Naive thymus-derived CD8-positive, alpha-beta T cell (primary cell): ENCODE measurements around the gene SLC2A1. TPM values are rescaled to one million over a fixed set of nuclear protein-coding genes. Genes with fewer than 3 reads are reported as not detected.
"Not testable (repeated sequence)": the region's sequence is repeated elsewhere in the genome, so short reads cannot be mapped to it uniquely, and the experiment has no call there.

Experiments
- ATAC-seq, 2 donors: fragments of 150-1000 bp; cut with Tn5 transposase in 1 of 2; sonication (Bioruptor Pico), chemical (Tn5 transposase) in 1 of 2; 1 replicate in 1 of 2; 2 replicates in 1 of 2; pipeline ENCODE4 v1.10.0; 2021; ENCODE audit warnings: mild to moderate bottlenecking in 2 of 2, moderate library complexity in 2 of 2
- POLR2A ChIA-PET: fragments of 350-600 bp; sonication (Branson Sonifier 250); formaldehyde crosslinking; loops from one replicate; lab custom pipeline; 2021; ENCODE audit warnings: antibody characterized with exemption; lab: Charles Lee
- DNase-seq, 10 donors: peaks; one replicate each; pipeline versions ENCODE4 v3.0.0 to v3.0.0-alpha.2; 2020 to 2022
- H3K27ac Mint-ChIP-seq, 10 donors: one replicate each; pipeline ENCODE4 v1.8.0; 2020 to 2022; ENCODE audit warnings: mild to moderate bottlenecking in 10 of 10, mixed read lengths in 10 of 10, moderate library complexity in 4 of 10, inconsistent platforms in 1 of 10
- H3K27me3 Mint-ChIP-seq, 5 donors: one replicate each; pipeline ENCODE4 v1.8.0; 2021 to 2022; ENCODE audit warnings: mixed read lengths in 5 of 5
- H3K36me3 Mint-ChIP-seq, 3 donors: one replicate each; pipeline ENCODE4 v1.8.0; 2020 to 2022; ENCODE audit warnings: mixed read lengths in 3 of 3, mild to moderate bottlenecking in 2 of 3, inconsistent platforms in 1 of 3
- H3K4me1 Mint-ChIP-seq, 4 donors: one replicate each; pipeline ENCODE4 v1.8.0; 2021 to 2022; ENCODE audit warnings: mixed read lengths in 4 of 4
- H3K4me3 Mint-ChIP-seq, 10 donors: one replicate each; pipeline ENCODE4 v1.8.0; 2020 to 2022; ENCODE audit warnings: mild to moderate bottlenecking in 10 of 10, mixed read lengths in 10 of 10, moderate library complexity in 6 of 10, inconsistent platforms in 1 of 10
- H3K9me3 Mint-ChIP-seq, 9 donors: one replicate each; pipeline ENCODE4 v1.8.0; 2020 to 2022; ENCODE audit warnings: mixed read lengths in 9 of 9, mild to moderate bottlenecking in 3 of 9, inconsistent platforms in 1 of 9, moderate library complexity in 1 of 9
- polyA plus RNA-seq, 3 donors: library from polyadenylated mRNA; unstranded; fragments of 300-500 nt; fragmentation: Illumina TruSeq; gene quantifications; one replicate each; pipeline ENCODE4 v1.2.3, GENCODE V29; 2021
- total RNA-seq, 8 experiments: library from RNA in 2 of 8; stranded (reverse) in 2 of 8; gene quantifications; one replicate each; pipeline ENCODE4 v1.2.3 and lab custom pipeline; 2021 to 2026

Gene SLC2A1
- total and polyA plus RNA-seq, 5 experiments from 2014 or later: 17.7 to 57.3 (median 22.8) TPM

DNA sequence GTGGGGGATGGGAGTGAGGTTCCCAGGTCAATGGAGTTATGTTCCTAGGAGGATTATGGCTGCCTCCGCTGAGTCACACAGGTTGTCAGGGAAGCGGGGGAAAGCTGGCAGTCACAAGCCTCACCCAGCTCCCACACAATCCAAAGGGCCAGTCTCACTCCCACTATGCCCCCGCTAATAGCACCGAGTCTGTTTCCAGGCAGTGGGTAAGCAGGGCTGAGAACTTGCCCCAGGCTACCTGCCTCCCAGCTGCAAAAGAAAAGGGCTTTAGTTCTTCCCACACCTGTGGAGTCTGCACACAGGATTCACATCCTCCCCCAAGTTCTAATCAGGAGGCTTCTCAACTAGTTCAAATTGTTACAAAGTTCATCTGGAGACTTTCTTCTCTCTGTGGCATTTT, 58.7 kb downstream of the SLC2A1 start:
- DNase-seq, H3K4me3 Mint-ChIP-seq, POLR2A ChIA-PET, H3K4me1 Mint-ChIP-seq, ATAC-seq, H3K27ac Mint-ChIP-seq: not testable (repeated sequence)
- peaks cover 6 to 25% (median 6%) of the 10 kb centered on the region in 5 donors for H3K27me3 Mint-ChIP-seq
- H3K9me3 Mint-ChIP-seq: peaks cover 0 to 27% (median 15%) of the 10 kb centered on the region in 9 donors
- H3K36me3 Mint-ChIP-seq: peaks cover 0 to 15% (median 15%) of the 10 kb centered on the region in 3 donors

DNA sequence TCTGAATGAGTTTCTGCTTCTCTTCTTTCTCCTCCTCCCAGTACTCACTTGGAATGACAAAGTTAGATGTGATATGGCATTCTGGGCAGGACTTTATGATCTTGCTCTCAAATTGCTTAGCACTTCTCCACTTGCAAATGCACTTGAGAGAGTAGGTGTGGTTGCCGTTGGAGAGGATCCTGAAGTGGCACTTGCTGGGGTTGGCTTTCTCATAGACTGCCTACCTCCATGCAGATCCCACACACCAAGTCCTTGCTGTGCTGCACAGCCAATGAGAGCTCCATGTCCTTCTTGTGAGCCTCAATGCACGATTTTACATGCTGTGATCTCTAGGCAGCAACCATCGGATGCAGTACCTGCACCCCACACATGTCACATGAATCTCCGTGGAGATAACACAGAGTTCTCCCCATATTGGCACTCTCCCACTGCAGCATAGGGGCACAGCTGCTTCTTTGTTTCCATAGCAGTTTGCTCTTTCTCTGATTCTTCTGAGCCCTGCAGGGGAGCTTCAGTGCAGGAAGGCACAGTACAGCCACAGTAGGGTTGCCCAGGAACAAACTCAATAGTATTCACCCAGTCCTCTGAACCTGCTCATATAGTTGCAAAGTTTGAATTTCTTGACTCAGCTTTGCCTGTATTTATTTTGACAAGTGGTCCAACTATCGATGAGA, 67.1 kb downstream of the SLC2A1 start:
- POLR2A ChIA-PET: no interaction called here
- Mint-ChIP-seq H3K27ac (peak overlapping the region in 1 of 10 donors; percentile 69), H3K27me3 (peaks cover 0 to 7% (median 0%) of the 10 kb centered on the region in 5 donors), H3K4me3 (no peak overlapping the region), H3K9me3 (peaks cover 0 to 3% (median 0%) of the 10 kb centered on the region in 9 donors), H3K36me3 (no peaks in the 10 kb centered on the region), H3K4me1 (peaks cover 0 to 11% (median 0%) of the 10 kb centered on the region in 4 donors)
- no peak for ATAC-seq
- DNase-seq: no peak

DNA sequence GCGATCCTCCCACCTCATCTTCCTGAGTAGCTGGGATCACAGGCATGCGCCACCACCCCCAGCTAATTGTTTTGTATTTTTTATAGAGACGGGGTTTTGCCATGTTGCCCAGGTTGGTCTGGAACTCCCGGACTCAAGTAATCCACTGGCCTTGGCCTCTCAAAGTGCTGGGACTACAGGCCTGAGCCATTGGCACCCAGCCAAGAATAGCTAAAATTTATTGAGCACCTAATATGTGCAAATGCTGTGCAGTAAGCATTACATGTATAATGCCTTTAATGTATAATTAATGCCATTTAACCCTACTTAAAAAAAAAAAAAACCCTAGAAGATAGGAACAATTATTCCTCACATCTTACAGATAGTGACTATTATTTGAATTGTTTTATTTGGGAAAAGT, 69.4 kb downstream of the SLC2A1 start:
- H3K9me3 Mint-ChIP-seq: no peaks in the 10 kb centered on the region
- no peak for ATAC-seq
- no peaks in the 10 kb centered on the region for H3K36me3 Mint-ChIP-seq
- peaks cover 0 to 11% (median 0%) of the 10 kb centered on the region in 4 donors for H3K4me1 Mint-ChIP-seq
- peaks cover 0 to 8% (median 2%) of the 10 kb centered on the region in 5 donors for H3K27me3 Mint-ChIP-seq
- POLR2A ChIA-PET: no interaction called here
- no peak overlapping the region for H3K27ac Mint-ChIP-seq
- no peak overlapping the region for H3K4me3 Mint-ChIP-seq
- DNase-seq: no peak

DNA sequence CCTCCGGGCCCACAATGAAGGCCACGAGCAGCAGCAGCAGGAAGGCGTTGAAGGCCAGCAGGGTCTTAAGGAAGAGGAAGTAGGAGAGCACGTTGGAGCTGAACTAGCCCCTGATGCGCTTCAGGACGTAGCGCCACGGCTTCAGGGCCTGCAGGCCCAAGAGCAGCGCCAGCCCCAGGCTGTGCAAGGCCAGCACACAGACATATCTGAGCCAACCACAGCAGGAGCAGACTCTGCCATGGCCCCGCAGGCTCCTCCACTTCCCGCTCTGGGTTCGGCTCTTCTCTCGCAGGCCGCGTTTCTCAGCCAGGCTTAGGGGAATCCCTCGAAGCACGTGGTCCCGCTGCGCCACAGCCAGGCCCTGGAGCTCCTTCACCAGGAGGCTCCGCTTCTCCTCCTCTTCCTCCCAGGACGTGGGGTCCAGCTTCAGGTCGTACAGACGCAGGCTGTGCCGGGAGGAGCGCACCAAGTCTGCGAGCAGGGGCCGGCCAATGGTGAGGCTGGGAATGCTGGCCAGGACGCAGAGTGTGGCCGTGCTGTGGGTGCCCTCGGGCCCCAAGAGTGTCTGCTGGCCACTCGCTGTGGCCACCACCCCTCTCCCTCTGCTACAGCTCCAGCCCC, 70.5 kb downstream of the SLC2A1 start:
- Mint-ChIP-seq H3K9me3 (no peaks in the 10 kb centered on the region), H3K4me1 (peaks cover 0 to 11% (median 0%) of the 10 kb centered on the region in 4 donors), H3K27ac (no peak overlapping the region), H3K36me3 (no peaks in the 10 kb centered on the region), H3K27me3 (peaks cover 0 to 10% (median 3%) of the 10 kb centered on the region in 5 donors), H3K4me3 (no peak overlapping the region)
- POLR2A ChIA-PET: no interaction called here
- ATAC-seq (no peak), DNase-seq (no peak)

DNA sequence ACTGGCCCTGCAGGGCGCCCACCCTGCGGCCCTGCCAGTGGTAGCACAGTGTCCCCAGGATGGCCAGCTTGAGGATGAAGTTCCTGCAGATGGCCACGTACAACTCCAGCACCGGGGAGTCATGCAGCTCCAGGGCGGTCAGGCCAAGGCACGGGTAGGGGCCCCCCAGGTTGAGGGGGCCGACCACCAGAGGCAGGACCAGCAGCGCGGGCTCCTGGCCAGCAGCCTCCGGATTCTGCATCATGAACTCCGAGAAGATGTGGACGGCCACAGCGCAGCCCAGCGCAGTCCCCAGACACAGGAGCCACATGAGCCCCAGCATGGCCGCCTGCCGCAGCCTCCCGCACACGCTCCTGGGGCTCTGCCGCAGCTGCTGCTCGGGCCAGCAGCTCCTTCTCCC, 71.3 kb downstream of the SLC2A1 start:
- Mint-ChIP-seq H3K4me1 (peaks cover 0 to 11% (median 0%) of the 10 kb centered on the region in 4 donors), H3K27me3 (peaks cover 0 to 10% (median 3%) of the 10 kb centered on the region in 5 donors), H3K27ac (no peak overlapping the region), H3K4me3 (no peak overlapping the region), H3K9me3 (no peaks in the 10 kb centered on the region), H3K36me3 (no peaks in the 10 kb centered on the region)
- no peak for ATAC-seq
- POLR2A ChIA-PET: no interaction called here
- no peak for DNase-seq

DNA sequence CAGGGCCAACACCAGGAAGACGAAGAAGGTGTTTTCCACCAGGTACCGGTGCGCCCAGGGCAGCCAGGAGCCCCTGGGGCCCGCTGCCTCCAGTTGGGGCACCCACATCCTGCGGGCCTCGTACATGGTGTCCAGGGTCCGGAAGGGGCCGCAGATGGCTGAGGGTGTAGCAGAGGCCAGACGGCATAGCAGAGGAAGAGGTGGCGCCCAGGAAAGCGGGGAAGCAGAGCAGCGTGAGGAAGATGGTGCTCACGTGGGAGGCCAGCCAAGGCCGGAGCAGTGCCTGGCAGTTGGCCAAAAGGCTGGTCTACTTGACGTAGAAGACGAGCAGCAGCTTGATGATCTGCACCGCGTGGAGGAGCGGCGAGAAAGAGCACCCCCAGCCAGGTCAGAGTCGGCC, 71.9 kb downstream of the SLC2A1 start:
- H3K4me1 Mint-ChIP-seq: peaks cover 0 to 5% (median 0%) of the 10 kb centered on the region in 4 donors
- H3K27ac Mint-ChIP-seq: no peak overlapping the region
- no peaks in the 10 kb centered on the region for H3K9me3 Mint-ChIP-seq
- H3K4me3 Mint-ChIP-seq: no peak overlapping the region
- DNase-seq (peak in 1 of 10 donors; percentile 3), ATAC-seq (no peak)
- H3K36me3 Mint-ChIP-seq: no peaks in the 10 kb centered on the region
- H3K27me3 Mint-ChIP-seq: peaks cover 0 to 10% (median 3%) of the 10 kb centered on the region in 5 donors
- POLR2A ChIA-PET: no interaction called here

DNA sequence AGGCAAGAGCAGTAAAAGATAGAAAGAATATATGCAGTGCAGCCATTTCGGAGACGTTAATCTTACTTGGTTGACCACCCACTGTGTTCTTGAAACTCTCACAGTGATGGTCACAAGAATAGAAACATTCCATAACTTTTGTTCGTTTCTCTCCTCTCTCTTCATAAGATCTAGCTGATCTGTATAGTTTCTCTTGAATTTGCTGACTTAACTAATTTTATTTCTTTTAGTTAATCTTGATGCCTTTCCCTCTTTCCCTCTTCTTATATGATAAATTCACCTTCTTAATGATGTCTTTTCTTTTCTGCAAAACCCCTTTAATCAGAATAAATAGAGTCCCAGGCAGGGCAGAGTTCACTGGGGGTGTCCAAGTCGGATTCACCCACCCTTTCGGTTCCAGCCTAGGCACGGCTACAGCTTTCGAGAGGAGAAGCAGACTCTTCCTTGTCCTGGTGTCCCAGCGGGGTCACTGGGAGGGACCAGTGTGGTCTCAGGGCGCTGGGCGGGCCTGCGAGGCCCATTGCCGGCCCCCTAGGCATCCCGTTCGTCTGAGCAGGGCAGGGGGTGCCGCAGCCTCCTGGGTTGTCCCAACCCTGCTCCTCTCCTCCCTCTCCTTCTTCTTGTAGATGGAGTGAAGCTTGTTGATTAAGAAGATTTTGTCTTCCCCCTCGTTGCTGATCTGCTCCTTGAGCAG, 72.5 kb downstream of the SLC2A1 start:
- peaks cover 0 to 9% (median 3%) of the 10 kb centered on the region in 5 donors for H3K27me3 Mint-ChIP-seq
- POLR2A ChIA-PET: no interaction called here
- ATAC-seq: no peak
- no peak overlapping the region for H3K27ac Mint-ChIP-seq
- H3K9me3 Mint-ChIP-seq: peaks cover 0 to 3% (median 0%) of the 10 kb centered on the region in 9 donors
- no peaks in the 10 kb centered on the region for H3K36me3 Mint-ChIP-seq
- DNase-seq: no peak
- no peaks in the 10 kb centered on the region for H3K4me1 Mint-ChIP-seq
- no peak overlapping the region for H3K4me3 Mint-ChIP-seq

DNA sequence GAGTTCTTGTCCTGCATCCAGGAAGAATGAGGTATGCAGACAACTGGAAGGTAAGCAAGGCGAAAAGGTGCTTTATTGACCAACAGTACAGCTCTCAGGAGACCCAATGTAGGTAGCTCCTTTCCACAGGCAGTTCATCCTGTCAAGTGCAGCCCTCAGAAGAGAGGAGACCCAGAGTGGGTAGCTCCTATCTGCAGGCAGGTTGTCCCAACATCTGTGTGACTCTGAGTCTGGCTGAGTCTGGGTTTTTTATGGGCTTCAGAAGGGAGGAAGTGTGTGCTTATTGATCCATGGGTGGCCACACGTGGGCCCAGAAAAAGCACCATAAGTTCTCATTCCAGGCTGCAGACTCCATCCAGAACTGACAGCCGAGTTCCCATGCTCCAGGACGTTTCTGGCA, 78.3 kb downstream of the SLC2A1 start:
- Mint-ChIP-seq H3K4me3 (no peak overlapping the region), H3K9me3 (peaks cover 0 to 3% (median 0%) of the 10 kb centered on the region in 9 donors), H3K4me1 (no peaks in the 10 kb centered on the region), H3K27me3 (peaks cover 0 to 6% (median 3%) of the 10 kb centered on the region in 5 donors), H3K27ac (peak overlapping the region in 1 of 10 donors; percentile 65), H3K36me3 (no peaks in the 10 kb centered on the region)
- POLR2A ChIA-PET: no interaction called here
- no peak for ATAC-seq
- DNase-seq: no peak

DNA sequence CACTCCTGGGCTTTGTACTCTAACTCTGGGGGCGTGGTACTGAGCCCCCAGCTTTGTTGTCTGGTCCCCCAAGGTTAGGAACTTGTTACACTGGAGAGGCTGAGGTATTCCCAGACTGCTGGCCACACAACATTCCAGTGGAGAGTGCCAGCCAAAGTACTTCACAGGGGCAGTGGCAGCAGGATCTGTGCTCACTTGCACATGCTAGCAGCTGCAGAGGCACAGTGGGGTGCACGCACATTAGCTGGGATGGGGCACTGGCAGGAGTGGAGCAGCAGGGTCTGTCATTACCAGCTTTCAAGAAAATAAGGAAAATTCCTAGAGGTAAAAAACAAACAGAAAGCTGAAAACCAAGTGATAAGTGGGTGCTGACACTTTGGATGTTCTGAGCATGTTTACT, 81.3 kb downstream of the SLC2A1 start:
- DNase-seq (no peak), ATAC-seq (no peak)
- no peaks in the 10 kb centered on the region for H3K4me1 Mint-ChIP-seq
- H3K9me3 Mint-ChIP-seq: peaks cover 0 to 10% (median 0%) of the 10 kb centered on the region in 9 donors
- no peak overlapping the region for H3K27ac Mint-ChIP-seq
- POLR2A ChIA-PET: no interaction called here
- no peak overlapping the region for H3K4me3 Mint-ChIP-seq
- H3K36me3 Mint-ChIP-seq: peaks cover 0 to 5% (median 2%) of the 10 kb centered on the region in 3 donors
- peaks cover 0 to 3% (median 0%) of the 10 kb centered on the region in 5 donors for H3K27me3 Mint-ChIP-seq

DNA sequence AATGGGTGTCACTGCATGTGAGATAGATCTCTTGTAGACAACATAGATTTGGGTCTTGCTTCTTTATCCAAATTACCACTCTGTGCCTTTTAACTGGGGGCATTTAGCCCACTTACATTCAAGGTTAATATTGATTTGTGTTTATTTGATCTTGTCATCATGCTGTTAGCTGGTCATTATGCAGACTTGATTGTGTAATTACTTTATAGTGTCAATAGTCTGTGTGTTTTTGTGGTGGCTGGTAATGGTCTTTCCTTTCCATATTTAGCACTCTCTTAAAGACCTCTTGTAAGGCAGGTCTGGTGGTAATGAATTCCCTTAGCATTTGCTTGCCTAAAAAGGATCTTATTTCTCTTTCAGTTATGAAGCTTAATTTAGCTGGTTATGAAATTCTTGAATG, 82.7 kb downstream of the SLC2A1 start:
- H3K36me3 Mint-ChIP-seq: peaks cover 0 to 5% (median 2%) of the 10 kb centered on the region in 3 donors
- no peak for DNase-seq
- H3K27me3 Mint-ChIP-seq: peaks cover 0 to 2% (median 0%) of the 10 kb centered on the region in 5 donors
- no peak for ATAC-seq
- H3K4me1 Mint-ChIP-seq: peaks cover 0 to 3% (median under 1%) of the 10 kb centered on the region in 4 donors
- no peak overlapping the region for H3K4me3 Mint-ChIP-seq
- peaks cover 0 to 10% (median 0%) of the 10 kb centered on the region in 9 donors for H3K9me3 Mint-ChIP-seq
- no peak overlapping the region for H3K27ac Mint-ChIP-seq
- POLR2A ChIA-PET: no interaction called here
